GM20000 (cell line): ENCODE results near the gene CNGA3.
"Not testable (repeated sequence)": the region's sequence is repeated elsewhere in the genome, so short reads cannot be mapped to it uniquely, and the experiment has no call there.

Experiments used
- DNase-seq: peaks from one replicate; pipeline ENCODE4 v3.0.0; 2012; ENCODE audit warnings: low spot score
- TF ChIP-seq, protein P1 (sequence below): IDR thresholded peaks from 2 replicates; pipeline ENCODE4 v1.5.1; 2012; ENCODE audit warnings: mild to moderate bottlenecking, control low read depth; ENCODE audit errors: extremely low read depth, missing control alignments

The CNGA3 gene

GRCh38 chr2:98419977-98420725, 73.9 kb downstream of the CNGA3 start:
- no peak for DNase-seq
- TF ChIP-seq, protein P1, sequence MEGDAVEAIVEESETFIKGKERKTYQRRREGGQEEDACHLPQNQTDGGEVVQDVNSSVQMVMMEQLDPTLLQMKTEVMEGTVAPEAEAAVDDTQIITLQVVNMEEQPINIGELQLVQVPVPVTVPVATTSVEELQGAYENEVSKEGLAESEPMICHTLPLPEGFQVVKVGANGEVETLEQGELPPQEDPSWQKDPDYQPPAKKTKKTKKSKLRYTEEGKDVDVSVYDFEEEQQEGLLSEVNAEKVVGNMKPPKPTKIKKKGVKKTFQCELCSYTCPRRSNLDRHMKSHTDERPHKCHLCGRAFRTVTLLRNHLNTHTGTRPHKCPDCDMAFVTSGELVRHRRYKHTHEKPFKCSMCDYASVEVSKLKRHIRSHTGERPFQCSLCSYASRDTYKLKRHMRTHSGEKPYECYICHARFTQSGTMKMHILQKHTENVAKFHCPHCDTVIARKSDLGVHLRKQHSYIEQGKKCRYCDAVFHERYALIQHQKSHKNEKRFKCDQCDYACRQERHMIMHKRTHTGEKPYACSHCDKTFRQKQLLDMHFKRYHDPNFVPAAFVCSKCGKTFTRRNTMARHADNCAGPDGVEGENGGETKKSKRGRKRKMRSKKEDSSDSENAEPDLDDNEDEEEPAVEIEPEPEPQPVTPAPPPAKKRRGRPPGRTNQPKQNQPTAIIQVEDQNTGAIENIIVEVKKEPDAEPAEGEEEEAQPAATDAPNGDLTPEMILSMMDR = no peak

DNA sequence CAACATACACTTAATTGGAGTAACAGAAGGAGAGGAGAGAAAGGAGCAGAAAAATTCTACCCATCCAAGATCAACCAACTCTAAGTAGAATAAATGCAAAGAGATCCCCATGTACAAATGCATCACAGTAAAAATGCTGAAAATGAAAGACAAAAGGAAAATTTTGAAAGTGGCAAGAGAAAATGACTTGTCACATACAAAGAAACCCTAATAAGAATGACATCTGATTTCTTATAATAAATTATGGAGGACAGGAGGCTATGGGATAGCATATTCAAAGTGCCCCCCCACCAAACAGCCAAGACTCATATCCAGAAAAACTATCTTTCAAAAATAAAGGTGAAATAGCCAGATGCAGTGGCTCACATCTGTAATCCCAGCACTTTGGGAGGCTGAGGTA, 76.2 kb downstream of the CNGA3 start:
- DNase-seq = no peak
- TF ChIP-seq, protein P1 = no peak

DNA sequence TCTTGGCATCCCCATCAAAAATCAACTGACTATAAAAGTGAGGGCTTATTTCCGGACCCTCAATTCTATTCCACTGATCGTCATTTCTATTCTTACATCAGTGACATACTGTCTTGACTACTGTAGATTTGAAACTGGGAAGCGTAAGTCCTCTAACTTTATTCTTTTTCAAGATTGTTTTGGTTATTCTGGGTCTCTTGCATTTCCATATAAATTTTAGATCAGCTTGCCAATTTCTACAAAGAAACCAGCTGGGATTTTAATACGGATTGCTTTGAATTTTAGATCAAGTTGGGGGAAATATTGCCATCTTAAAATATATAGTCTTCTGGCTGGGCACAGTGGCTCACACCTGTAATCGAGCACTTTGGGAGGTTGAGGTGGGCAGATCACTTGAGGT, 80.5 kb downstream of the CNGA3 start:
- TF ChIP-seq, protein P1 = no peak
- no peak for DNase-seq

DNA sequence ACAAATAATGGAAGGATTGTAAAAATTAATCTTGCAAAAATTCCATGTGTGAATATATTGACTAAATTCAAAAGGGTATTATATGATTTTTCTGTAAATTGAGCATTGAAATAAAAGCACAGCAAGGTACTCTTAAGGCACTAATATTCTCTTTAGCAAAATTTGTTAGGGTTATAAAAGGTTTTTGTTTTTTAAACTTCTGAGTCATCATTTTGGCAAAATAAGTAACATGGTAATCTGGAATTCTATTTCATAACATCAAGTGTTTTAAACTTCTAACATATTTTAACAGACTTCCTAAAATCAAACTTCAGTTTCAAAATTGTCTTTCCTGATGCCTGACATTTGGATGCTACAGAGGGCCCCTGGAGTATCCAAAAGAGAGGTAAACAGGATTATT, 85.9 kb downstream of the CNGA3 start:
- TF ChIP-seq, protein P1 = no peak
- DNase-seq = no peak

- TF ChIP-seq, protein P1 = no peak
- no peak for DNase-seq
These were observed 87.2 kb downstream of the CNGA3 start for GRCh38 chr2:98433363-98433964.

- DNase-seq = no peak
- TF ChIP-seq, protein P1 = no peak
These were observed 88.2 kb downstream of the CNGA3 start for GRCh38 chr2:98434492-98434891.

- not testable (repeated sequence) for DNase-seq
These were observed 89.4 kb downstream of the CNGA3 start for GRCh38 chr2:98435670-98436069.

DNA sequence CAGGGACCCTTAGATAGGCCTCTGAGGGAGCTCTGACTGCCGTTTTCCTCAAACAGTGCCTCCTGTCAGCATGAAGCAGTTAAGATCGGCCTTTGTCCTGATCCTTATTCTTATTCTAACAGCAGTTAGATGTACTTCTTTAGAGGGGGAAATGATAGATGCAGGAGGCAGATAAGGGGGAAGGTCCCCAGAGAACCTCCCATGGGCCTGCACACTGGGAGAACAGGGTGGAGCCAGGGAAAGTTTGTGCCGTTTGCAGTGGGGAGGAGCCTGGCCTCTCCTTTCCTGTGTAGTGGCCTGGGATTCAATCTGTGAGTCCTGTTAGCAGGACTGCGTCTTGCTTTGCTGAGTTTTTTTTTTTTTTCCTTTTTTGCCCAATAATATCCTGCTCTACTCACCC, 90.5 kb downstream of the CNGA3 start:
- no peak for DNase-seq
- TF ChIP-seq, protein P1 = no peak
